HepG2 (cell line): ENCODE measurements around the gene TSPAN31. TPM values are rescaled to one million over a fixed set of nuclear protein-coding genes. Genes with fewer than 3 reads are reported as not detected.

Experiments used
- ATF4 ChIP-seq, 2 experiments: fragments of 450-650 bp in 1 of 2; sonication (generic) in 1 of 2; formaldehyde crosslinking; IDR thresholded peaks; 2 replicates each; pipeline versions ENCODE4 v1.5.0 to v1.8.0; 2020 to 2022; ENCODE audit warnings: mild to moderate bottlenecking in 1 of 2, missing genetic modification reagents in 1 of 2
- DR1 ChIP-seq: sonication (generic); formaldehyde crosslinking; IDR thresholded peaks from 2 replicates; pipeline ENCODE4 v1.8.0; 2021; ENCODE audit warnings: mild to moderate bottlenecking, missing genetic modification reagents, inconsistent platforms
- ETS1 ChIP-seq: sonication (generic); formaldehyde crosslinking; IDR thresholded peaks from 2 replicates; pipeline ENCODE4 v1.4.0; 2020; ENCODE audit warnings: missing genetic modification reagents
- GABPA ChIP-seq, 2 experiments: IDR thresholded peaks; 2 replicates each; pipeline ENCODE4 v1.6.1; 2011 to 2016; ENCODE audit warnings: low read depth in 2 of 2, low read length in 1 of 2, missing biosample characterization in 1 of 2, missing genetic modification characterization in 1 of 2
- MAFK ChIP-seq, 2 experiments: IDR thresholded peaks in 1 of 2; conservative IDR thresholded peaks in 1 of 2; 2 replicates each; pipeline ENCODE4 v1.6.1; 2011; ENCODE audit warnings: improper control_type of control experiment in 2 of 2, low read length in 2 of 2
- MXD1 ChIP-seq: sonication (generic); formaldehyde crosslinking; IDR thresholded peaks from 2 replicates; pipeline ENCODE4 v1.4.0; 2020; ENCODE audit warnings: mild to moderate bottlenecking, missing genetic modification reagents
- RELA ChIP-seq: sonication (generic); formaldehyde crosslinking; IDR thresholded peaks from 2 replicates; pipeline ENCODE4 v1.4.0; 2020; ENCODE audit warnings: missing genetic modification reagents
- SNAPC2 ChIP-seq: sonication (generic); formaldehyde crosslinking; IDR thresholded peaks from 2 replicates; pipeline ENCODE4 v1.8.1; 2022; ENCODE audit warnings: mild to moderate bottlenecking, missing genetic modification reagents
- TSC22D2 ChIP-seq: sonication (generic); formaldehyde crosslinking; IDR thresholded peaks from 2 replicates; pipeline ENCODE4 v1.5.1; 2020; ENCODE audit warnings: missing genetic modification reagents, mild to moderate bottlenecking, borderline replicate concordance
- ZBTB42 ChIP-seq: sonication (generic); formaldehyde crosslinking; IDR thresholded peaks from 2 replicates; pipeline ENCODE4 v1.5.0; 2020; ENCODE audit warnings: mild to moderate bottlenecking, missing genetic modification reagents
- ZNF205 ChIP-seq: IDR thresholded peaks from 2 replicates; pipeline ENCODE4 v1.6.1; 2018; ENCODE audit warnings: missing biosample characterization, missing genetic modification reagents
- ZNF710 ChIP-seq: sonication (generic); formaldehyde crosslinking; IDR thresholded peaks from 2 replicates; pipeline ENCODE4 v1.5.0; 2020; ENCODE audit warnings: mild to moderate bottlenecking, missing genetic modification reagents, borderline replicate concordance
- polyA plus RNA-seq, 8 experiments: library from polyadenylated mRNA; depleted of rRNA in 3 of 8; stranded (reverse) in 7 of 8; unstranded in 1 of 8; fragments of >200 nt; fragmentation: Illumina TruSeq in 4 of 8; extraction: Trizol in 4 of 8; gene quantifications; 2 replicates each; pipeline versions ENCODE4 v1.2.1 to v1.2.3, GENCODE V29; 2011 to 2016; ENCODE audit warnings: low read depth in 4 of 8, missing spikeins in 1 of 8, mixed read lengths in 1 of 8; ENCODE audit not compliant: insufficient read depth in 1 of 8
- total RNA-seq, 5 experiments: library from RNA; depleted of rRNA; stranded (reverse); fragments of >200 nt; fragmentation: Illumina TruSeq; extraction: Trizol; gene quantifications; 2 replicates each; pipeline ENCODE4 v1.2.3, GENCODE V29; 2016; ENCODE audit warnings: low read depth in 1 of 5
- TF ChIP-seq, protein P1 (sequence below): sonication (generic); formaldehyde crosslinking; IDR thresholded peaks from 2 replicates; pipeline ENCODE4 v1.4.0; 2020; ENCODE audit warnings: missing genetic modification reagents
- TF ChIP-seq, protein P2 (sequence below): sonication (generic); formaldehyde crosslinking; conservative IDR thresholded peaks from 2 replicates; pipeline ENCODE4 v1.5.0; 2020; ENCODE audit warnings: missing genetic modification reagents
- TF ChIP-seq, protein P3 (sequence below): IDR thresholded peaks from 2 replicates; pipeline ENCODE4 v1.6.1; 2016; ENCODE audit warnings: missing biosample characterization, missing genetic modification reagents, low read depth

Gene TSPAN31
- total and polyA plus RNA-seq, 2 of the 13 experiments (the other 11 are each of a cell fraction or from before 2014, with no cell fraction given): 10.4 to 24.6 TPM

GRCh38 chr12:57782608-57783465 lies 38.0 kb downstream of the TSPAN31 start, which contains the start of gene TSFM (continued):
- TF ChIP-seq ZNF710 (CRISPR knock-in tag) (peak; percentile 64), ZBTB42 (CRISPR knock-in tag) (no peak), GABPA (IDR thresholded peaks at IDR 0.05; ENCODE audit: low read depth, low read length) (peak; percentile 41; the same call in 1 of the 2 replicates), GABPA (CRISPR knock-in tag; IDR thresholded peaks at IDR 0.05; ENCODE audit: low read depth) (peak; percentile 82), ETS1 (no peak), MAFK (conservative IDR thresholded peaks at IDR 0.05 in 1 of 2, IDR thresholded peaks at IDR 0.05 in 1 of 2; ENCODE audit: low read length in 2 of 2) (no peak), DR1 (CRISPR knock-in tag) (peak; percentile 33; the same call in 1 of the 2 replicates), ZNF205 (CRISPR knock-in tag) (peak; percentile 55; the same call in 1 of the 2 replicates), SNAPC2 (no peak), MXD1 (CRISPR knock-in tag) (no peak; the same call in 1 of the 2 replicates), TSC22D2 (CRISPR knock-in tag) (peak; percentile 38; the same call in 1 of the 2 replicates), ATF4 (CRISPR knock-in tag; IDR thresholded peaks at IDR 0.05) (peak in 1 of 2 experiments; percentile 84; a peak in 2 of 4 replicates), RELA (CRISPR knock-in tag) (0 out of 2 replicates have a peak, but pooled peaks have one; percentile 41)
- TF ChIP-seq, protein P1, sequence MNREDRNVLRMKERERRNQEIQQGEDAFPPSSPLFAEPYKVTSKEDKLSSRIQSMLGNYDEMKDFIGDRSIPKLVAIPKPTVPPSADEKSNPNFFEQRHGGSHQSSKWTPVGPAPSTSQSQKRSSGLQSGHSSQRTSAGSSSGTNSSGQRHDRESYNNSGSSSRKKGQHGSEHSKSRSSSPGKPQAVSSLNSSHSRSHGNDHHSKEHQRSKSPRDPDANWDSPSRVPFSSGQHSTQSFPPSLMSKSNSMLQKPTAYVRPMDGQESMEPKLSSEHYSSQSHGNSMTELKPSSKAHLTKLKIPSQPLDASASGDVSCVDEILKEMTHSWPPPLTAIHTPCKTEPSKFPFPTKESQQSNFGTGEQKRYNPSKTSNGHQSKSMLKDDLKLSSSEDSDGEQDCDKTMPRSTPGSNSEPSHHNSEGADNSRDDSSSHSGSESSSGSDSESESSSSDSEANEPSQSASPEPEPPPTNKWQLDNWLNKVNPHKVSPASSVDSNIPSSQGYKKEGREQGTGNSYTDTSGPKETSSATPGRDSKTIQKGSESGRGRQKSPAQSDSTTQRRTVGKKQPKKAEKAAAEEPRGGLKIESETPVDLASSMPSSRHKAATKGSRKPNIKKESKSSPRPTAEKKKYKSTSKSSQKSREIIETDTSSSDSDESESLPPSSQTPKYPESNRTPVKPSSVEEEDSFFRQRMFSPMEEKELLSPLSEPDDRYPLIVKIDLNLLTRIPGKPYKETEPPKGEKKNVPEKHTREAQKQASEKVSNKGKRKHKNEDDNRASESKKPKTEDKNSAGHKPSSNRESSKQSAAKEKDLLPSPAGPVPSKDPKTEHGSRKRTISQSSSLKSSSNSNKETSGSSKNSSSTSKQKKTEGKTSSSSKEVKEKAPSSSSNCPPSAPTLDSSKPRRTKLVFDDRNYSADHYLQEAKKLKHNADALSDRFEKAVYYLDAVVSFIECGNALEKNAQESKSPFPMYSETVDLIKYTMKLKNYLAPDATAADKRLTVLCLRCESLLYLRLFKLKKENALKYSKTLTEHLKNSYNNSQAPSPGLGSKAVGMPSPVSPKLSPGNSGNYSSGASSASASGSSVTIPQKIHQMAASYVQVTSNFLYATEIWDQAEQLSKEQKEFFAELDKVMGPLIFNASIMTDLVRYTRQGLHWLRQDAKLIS (CRISPR knock-in tag): no peak
- TF ChIP-seq, protein P2, sequence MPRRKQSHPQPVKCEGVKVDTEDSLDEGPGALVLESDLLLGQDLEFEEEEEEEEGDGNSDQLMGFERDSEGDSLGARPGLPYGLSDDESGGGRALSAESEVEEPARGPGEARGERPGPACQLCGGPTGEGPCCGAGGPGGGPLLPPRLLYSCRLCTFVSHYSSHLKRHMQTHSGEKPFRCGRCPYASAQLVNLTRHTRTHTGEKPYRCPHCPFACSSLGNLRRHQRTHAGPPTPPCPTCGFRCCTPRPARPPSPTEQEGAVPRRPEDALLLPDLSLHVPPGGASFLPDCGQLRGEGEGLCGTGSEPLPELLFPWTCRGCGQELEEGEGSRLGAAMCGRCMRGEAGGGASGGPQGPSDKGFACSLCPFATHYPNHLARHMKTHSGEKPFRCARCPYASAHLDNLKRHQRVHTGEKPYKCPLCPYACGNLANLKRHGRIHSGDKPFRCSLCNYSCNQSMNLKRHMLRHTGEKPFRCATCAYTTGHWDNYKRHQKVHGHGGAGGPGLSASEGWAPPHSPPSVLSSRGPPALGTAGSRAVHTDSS (CRISPR knock-in tag): no peak
- TF ChIP-seq, protein P3, sequence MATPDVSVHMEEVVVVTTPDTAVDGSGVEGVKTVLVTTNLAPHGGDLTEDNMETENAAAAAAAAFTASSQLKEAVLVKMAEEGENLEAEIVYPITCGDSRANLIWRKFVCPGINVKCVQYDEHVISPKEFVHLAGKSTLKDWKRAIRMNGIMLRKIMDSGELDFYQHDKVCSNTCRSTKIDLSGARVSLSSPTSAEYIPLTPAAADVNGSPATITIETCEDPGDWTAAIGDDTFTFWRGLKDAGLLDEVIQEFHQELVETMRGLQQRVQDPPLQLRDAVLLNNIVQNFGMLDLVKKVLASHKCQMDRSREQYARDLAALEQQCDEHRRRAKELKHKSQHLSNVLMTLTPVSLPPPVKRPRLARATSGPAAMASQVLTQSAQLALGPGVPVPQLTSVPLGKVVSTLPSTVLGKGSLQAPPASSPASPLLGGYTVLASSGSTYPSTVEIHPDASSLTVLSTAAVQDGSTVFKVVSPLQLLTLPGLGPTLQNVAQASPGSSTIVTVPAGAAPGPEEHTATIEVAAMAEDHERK: peak; percentile 26; the same call in 1 of the 2 replicates
